K562 (cell line): Measurements from ENCODE around the gene CCN6. TPM values are rescaled to one million over a fixed set of nuclear protein-coding genes. Genes with fewer than 3 reads are reported as not detected.

Source experiments
- ATAC-seq: fragments of 200-7000 bp; cut with Tn5 transposase; 3 replicates; pipeline ENCODE4 v1.9.1; 2020; ENCODE audit warnings: moderate library complexity
- BruUV-seq: library from RNA; stranded (reverse); fragments of 400-500 nt; replicated peaks from 2 replicates; lab custom pipeline; 2021; lab: Mats Ljungman, UMichigan
- CTCF ChIA-PET: fragments of 300-600 bp; formaldehyde crosslinking; extraction: SDS; loops from one replicate; lab custom pipeline; 2021; ENCODE audit warnings: low intra/inter-chr PET ratio; lab: Yijun Ruan, JAX
- POLR2A ChIA-PET: fragments of 300-600, 350-650 bp; sonication (Branson Sonifier 250); formaldehyde crosslinking; extraction: SDS; loops from one replicate; lab custom pipeline; 2021; ENCODE audit warnings: antibody characterized with exemption, inconsistent platforms; lab: Yijun Ruan, JAX
- DNase-seq, 4 experiments: peaks; one replicate each; pipeline versions ENCODE4 v3.0.0 to v3.0.0-alpha.2; 2011 to 2018; ENCODE audit warnings: low spot score in 3 of 4, mixed read lengths in 3 of 4; ENCODE audit errors: extremely low read depth in 1 of 4
- FAIRE-seq: peaks from 2 replicates; lab custom pipeline; 2011; peaks lifted over from hg19 to GRCh38; lab: Jason Lieb, UNC
- H2AFZ ChIP-seq: 2 replicates; pipeline ENCODE4 v1.6.0; 2011; ENCODE audit warnings: low read depth, low read length, control low read depth, inconsistent platforms
- H3K27ac ChIP-seq: fragments of 200-600 bp; 3 replicates; pipeline ENCODE4 v1.8.0; 2011; ENCODE audit warnings: low read depth, mild to moderate bottlenecking, control low read depth, inconsistent platforms, low read length, moderate library complexity, mixed read lengths; ENCODE audit errors: extremely low read depth
- H3K27me3 ChIP-seq, 2 experiments: fragments of 300-600 bp in 1 of 2; 2 replicates in 1 of 2; 3 replicates in 1 of 2; pipeline versions ENCODE4 v1.6.0 to v1.8.0; 2011; ENCODE audit warnings: inconsistent platforms in 2 of 2, low read length in 2 of 2, mild to moderate bottlenecking in 1 of 2, mixed read lengths in 1 of 2, moderate library complexity in 1 of 2; ENCODE audit not compliant: control insufficient read depth in 2 of 2, insufficient read depth in 2 of 2
- H3K36me3 ChIP-seq: fragments of 300-600 bp; 3 replicates; pipeline ENCODE4 v1.8.0; 2011; ENCODE audit warnings: mild to moderate bottlenecking, low read length, inconsistent platforms; ENCODE audit not compliant: control insufficient read depth, insufficient read depth
- H3K4me1 ChIP-seq, 2 experiments: fragments of 200-600 bp in 1 of 2; replicated peaks in 1 of 2; 2 replicates in 1 of 2; 3 replicates in 1 of 2; pipeline versions ENCODE4 v1.5.1 to v1.8.0; 2011; ENCODE audit warnings: inconsistent platforms in 2 of 2, low read length in 2 of 2, mild to moderate bottlenecking in 1 of 2, mixed read lengths in 1 of 2, moderate library complexity in 1 of 2; ENCODE audit not compliant: control insufficient read depth in 2 of 2, insufficient read depth in 2 of 2
- H3K4me2 ChIP-seq: 2 replicates; pipeline ENCODE4 v1.6.1; 2011; ENCODE audit warnings: low read length, control low read depth, inconsistent platforms, mixed read lengths; ENCODE audit not compliant: insufficient read depth
- H3K4me3 ChIP-seq: fragments of 200-600 bp; sonication (generic), shearing (Covaris generic); 2 replicates; pipeline ENCODE4 v1.5.1; 2016; ENCODE audit warnings: control low read depth, inconsistent platforms
- H3K79me2 ChIP-seq: fragments of 200-600 bp; 3 replicates; pipeline ENCODE4 v1.8.0; 2011; ENCODE audit warnings: low read length, inconsistent platforms; ENCODE audit not compliant: control insufficient read depth, insufficient read depth
- H3K9ac ChIP-seq, 2 experiments: 2 replicates each; pipeline versions ENCODE4 v1.6.0 to v1.6.1; 2011; ENCODE audit warnings: low read depth in 2 of 2, low read length in 2 of 2, control low read depth in 1 of 2, inconsistent platforms in 1 of 2, mild to moderate bottlenecking in 1 of 2, mixed read lengths in 1 of 2; ENCODE audit not compliant: insufficient read depth in 1 of 2
- H3K9me1 ChIP-seq: one replicate; pipeline ENCODE4 v1.6.0; 2011; ENCODE audit warnings: inconsistent platforms, mild to moderate bottlenecking, low read length, moderate library complexity; ENCODE audit not compliant: control insufficient read depth, insufficient read depth
- H3K9me3 ChIP-seq: replicated peaks from 2 replicates; pipeline ENCODE4 v1.5.1; 2011; ENCODE audit warnings: low read depth, low read length, inconsistent platforms; ENCODE audit not compliant: control insufficient read depth, insufficient read depth
- H4K20me1 ChIP-seq: replicated peaks from 2 replicates; pipeline ENCODE4 v1.6.1; 2011; ENCODE audit warnings: low read length, inconsistent platforms, mixed read lengths; ENCODE audit not compliant: control insufficient read depth, insufficient read depth
- DMBX1 ChIP-seq: fragments of 250-450 bp; sonication (Bioruptor Pico); IDR thresholded peaks from 2 replicates; pipeline ENCODE4 v1.8.0; 2022; ENCODE audit warnings: inconsistent platforms, mild to moderate bottlenecking, moderate library complexity, borderline replicate concordance
- FOS ChIP-seq: IDR thresholded peaks from 3 replicates; pipeline ENCODE4 v1.6.1; 2011; ENCODE audit not compliant: insufficient read length; ENCODE audit errors: extremely low read depth
- HDAC6 ChIP-seq: IDR thresholded peaks from 2 replicates; pipeline ENCODE4 v1.6.1; 2012; ENCODE audit warnings: low read depth, mild to moderate bottlenecking, control low read depth, inconsistent platforms, low read length, moderate library complexity
- HNRNPK ChIP-seq: fragments of 200-400 bp; formaldehyde crosslinking; IDR thresholded peaks from one replicate; pipeline ENCODE4 v1.6.1; 2018; ENCODE audit warnings: mild to moderate bottlenecking, low read depth, low read length; ENCODE audit not compliant: poor library complexity, severe bottlenecking
- KDM2B ChIP-seq: fragments of 250-450 bp; sonication (Bioruptor Pico); IDR thresholded peaks from 2 replicates; pipeline ENCODE4 v1.8.0; 2021; ENCODE audit warnings: mild to moderate bottlenecking, moderate library complexity
- KLF6 ChIP-seq: fragments of 250-450 bp; sonication (Bioruptor Pico); IDR thresholded peaks from 2 replicates; pipeline ENCODE4 v1.4.0; 2020; ENCODE audit warnings: mild to moderate bottlenecking, moderate library complexity, borderline replicate concordance
- MAZ ChIP-seq, 2 experiments: fragments of 450-650 bp in 1 of 2; sonication (generic) in 1 of 2; formaldehyde crosslinking; IDR thresholded peaks in 1 of 2; conservative IDR thresholded peaks in 1 of 2; 2 replicates each; pipeline versions ENCODE4 v1.4.0 to v1.5.0; 2020; ENCODE audit warnings: mild to moderate bottlenecking in 1 of 2, missing genetic modification reagents in 1 of 2
- TAF1 ChIP-seq: IDR thresholded peaks from 2 replicates; pipeline ENCODE4 v1.6.1; 2011; ENCODE audit warnings: mild to moderate bottlenecking, low read length, moderate library complexity; ENCODE audit not compliant: insufficient read depth, control insufficient read depth, severe bottlenecking; ENCODE audit errors: extremely low read depth
- TBP ChIP-seq: optimal IDR thresholded peaks from 2 replicates; pipeline ENCODE3; 2011; ENCODE audit warnings: low read depth, low read length, improper control_type of control experiment
- TRIM24 ChIP-seq, 2 experiments: fragments of 450-650 bp; IDR thresholded peaks; 2 replicates each; pipeline ENCODE4 v1.6.1; 2016
- TSC22D4 ChIP-seq: fragments of 450-650 bp; IDR thresholded peaks from 2 replicates; pipeline ENCODE4 v1.6.1; 2016; ENCODE audit warnings: missing genetic modification characterization, missing biosample characterization, control low read depth
- WGBS: fragments of 100-300 bp; shearing (Covaris generic); methylation state at CpG from one replicate; pipeline ENCODE4 v1.1.6; 2016; ENCODE audit warnings: low coverage, mixed read lengths; ENCODE audit not compliant: insufficient coverage; ENCODE audit errors: missing lambda C conversion rate; 5-methylcytosine and 5-hydroxymethylcytosine counted together
- in situ Hi-C: fragments of 300-500 bp; cut with MboI; formaldehyde crosslinking; loops from 4 replicates; pipeline ENCODE4 v1.15.0; 2018; ENCODE audit warnings: inconsistent platforms, mixed read lengths
- intact Hi-C: fragments of 100-400 bp; cut with micrococcal nuclease; formaldehyde crosslinking; loops from 2 replicates; pipeline ENCODE4 v1.14.2; 2022
- polyA plus RNA-seq, 8 experiments: library from polyadenylated mRNA; depleted of rRNA in 4 of 8; stranded (reverse) in 5 of 8; unstranded in 3 of 8; fragments of >200 nt; fragmentation: Nextera tagmentation in 2 of 8; fragmentation: Illumina TruSeq in 1 of 8; extraction: Ambion mirVana in 2 of 8; extraction: Trizol in 1 of 8; gene quantifications; 2 replicates each; pipeline versions ENCODE4 v1.2.1 to v1.2.3, GENCODE V29; 2011 to 2014; ENCODE audit warnings: inconsistent platforms in 1 of 8, missing spikeins in 1 of 8
- total RNA-seq, 7 experiments: library from RNA; depleted of rRNA in 6 of 7; stranded (reverse); fragments of >200 nt in 6 of 7; fragmentation: Illumina TruSeq in 2 of 7; extraction: Trizol in 2 of 7; gene quantifications; 2 replicates each; pipeline versions ENCODE4 v1.2.1 to v1.2.3, GENCODE V29; 2011 to 2021; ENCODE audit warnings: low replicate concordance in 1 of 7
- TF ChIP-seq, protein P1 (sequence below): fragments of 150-350 bp; IDR thresholded peaks from 2 replicates; pipeline ENCODE4 v1.6.1; 2014; ENCODE audit warnings: low read depth, mild to moderate bottlenecking, low read length, borderline replicate concordance
- TF ChIP-seq, protein P2 (sequence below): fragments of 450-650 bp; IDR thresholded peaks from 2 replicates; pipeline ENCODE4 v1.6.1; 2016; ENCODE audit warnings: antibody characterized with exemption

The CCN6 gene
- total and polyA plus RNA-seq, 9 of the 15 experiments (the other 6 are each of a cell fraction or from before 2014, with no cell fraction given), result 0.04 to 0.62 (median 0.21) TPM; not detected in 2

GRCh38 chr6:112044196-112044595 lies 9.7 kb upstream of the CCN6 start:
- Histone ChIP-seq H3K9me1 (no peaks in the 10 kb centered on the region), H2AFZ (no peak overlapping the region), H3K4me2 (no peak overlapping the region), H3K9ac (no peak overlapping the region), H3K27ac (no peak overlapping the region), H4K20me1 (no peaks in the 10 kb centered on the region), H3K4me3 (no peak overlapping the region), H3K27me3 (peaks cover 0 to 10% of the 10 kb centered on the region in 2 experiments; a peak in 3 of 5 replicates), H3K9me3 (no peaks in the 10 kb centered on the region; the same call in 1 of the 2 replicates), H3K79me2 (no peaks in the 10 kb centered on the region), H3K4me1 (peaks cover 0 to 5% of the 10 kb centered on the region in 2 experiments; a peak in 1 of 5 replicates), H3K36me3 (no peaks in the 10 kb centered on the region)
- ChIA-PET CTCF (interaction anchor here (3.0 kb wide), 1 partner anchor 334 kb away, joined by 24 read pairs; no protein-coding TSS in a partner anchor), POLR2A (no interaction called here)
- 21% methylated on average over 8 of the region's 8 CpGs for WGBS
- intact Hi-C loops, result loop anchor here (5.0 kb wide), 2 partner anchors 47 to 172 kb away; partner anchors contain the start of gene FYN
- in situ Hi-C loops, result no loop called here
- no peak for DNase-seq
- no TSS peak for BruUV-seq
- ATAC-seq, result no peak
- TF ChIP-seq FOS (no peak), KDM2B (CRISPR knock-in tag) (no peak), TBP (no peak), HDAC6 (no peak), TRIM24 (IDR thresholded peaks at IDR 0.05) (no peak), TAF1 (no peak), HNRNPK (no peak), TSC22D4 (no peak), KLF6 (CRISPR knock-in tag) (no peak), DMBX1 (CRISPR knock-in tag) (no peak), MAZ (CRISPR knock-in tag; conservative IDR thresholded peaks at IDR 0.05 in 1 of 2, IDR thresholded peaks at IDR 0.05 in 1 of 2) (no peak)
- TF ChIP-seq, protein P1, sequence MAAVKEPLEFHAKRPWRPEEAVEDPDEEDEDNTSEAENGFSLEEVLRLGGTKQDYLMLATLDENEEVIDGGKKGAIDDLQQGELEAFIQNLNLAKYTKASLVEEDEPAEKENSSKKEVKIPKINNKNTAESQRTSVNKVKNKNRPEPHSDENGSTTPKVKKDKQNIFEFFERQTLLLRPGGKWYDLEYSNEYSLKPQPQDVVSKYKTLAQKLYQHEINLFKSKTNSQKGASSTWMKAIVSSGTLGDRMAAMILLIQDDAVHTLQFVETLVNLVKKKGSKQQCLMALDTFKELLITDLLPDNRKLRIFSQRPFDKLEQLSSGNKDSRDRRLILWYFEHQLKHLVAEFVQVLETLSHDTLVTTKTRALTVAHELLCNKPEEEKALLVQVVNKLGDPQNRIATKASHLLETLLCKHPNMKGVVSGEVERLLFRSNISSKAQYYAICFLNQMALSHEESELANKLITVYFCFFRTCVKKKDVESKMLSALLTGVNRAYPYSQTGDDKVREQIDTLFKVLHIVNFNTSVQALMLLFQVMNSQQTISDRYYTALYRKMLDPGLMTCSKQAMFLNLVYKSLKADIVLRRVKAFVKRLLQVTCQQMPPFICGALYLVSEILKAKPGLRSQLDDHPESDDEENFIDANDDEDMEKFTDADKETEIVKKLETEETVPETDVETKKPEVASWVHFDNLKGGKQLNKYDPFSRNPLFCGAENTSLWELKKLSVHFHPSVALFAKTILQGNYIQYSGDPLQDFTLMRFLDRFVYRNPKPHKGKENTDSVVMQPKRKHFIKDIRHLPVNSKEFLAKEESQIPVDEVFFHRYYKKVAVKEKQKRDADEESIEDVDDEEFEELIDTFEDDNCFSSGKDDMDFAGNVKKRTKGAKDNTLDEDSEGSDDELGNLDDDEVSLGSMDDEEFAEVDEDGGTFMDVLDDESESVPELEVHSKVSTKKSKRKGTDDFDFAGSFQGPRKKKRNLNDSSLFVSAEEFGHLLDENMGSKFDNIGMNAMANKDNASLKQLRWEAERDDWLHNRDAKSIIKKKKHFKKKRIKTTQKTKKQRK, result no peak
- TF ChIP-seq, protein P2, sequence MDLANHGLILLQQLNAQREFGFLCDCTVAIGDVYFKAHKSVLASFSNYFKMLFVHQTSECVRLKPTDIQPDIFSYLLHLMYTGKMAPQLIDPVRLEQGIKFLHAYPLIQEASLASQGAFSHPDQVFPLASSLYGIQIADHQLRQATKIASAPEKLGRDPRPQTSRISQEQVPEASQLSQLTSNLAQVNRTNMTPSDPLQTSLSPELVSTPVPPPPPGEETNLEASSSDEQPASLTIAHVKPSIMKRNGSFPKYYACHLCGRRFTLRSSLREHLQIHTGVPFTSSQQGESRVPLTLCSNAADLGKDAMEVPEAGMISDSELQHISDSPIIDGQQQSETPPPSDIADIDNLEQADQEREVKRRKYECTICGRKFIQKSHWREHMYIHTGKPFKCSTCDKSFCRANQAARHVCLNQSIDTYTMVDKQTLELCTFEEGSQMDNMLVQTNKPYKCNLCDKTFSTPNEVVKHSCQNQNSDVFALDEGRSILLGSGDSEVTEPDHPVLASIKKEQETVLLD, result no peak
- no peak for FAIRE-seq
